WTC11 (cell line): ENCODE data around the gene FGFR3. TPM values are rescaled to one million over a fixed set of nuclear protein-coding genes. Genes with fewer than 3 reads are reported as not detected.

Source experiments
- ATAC-seq: fragments of 200-7000 bp; cut with Tn5 transposase; 2 replicates; pipeline ENCODE4 v1.10.0; 2021; ENCODE audit warnings: mild to moderate bottlenecking, moderate library complexity
- CTCF ChIA-PET: fragments of 300-600 bp; sonication (Branson Sonifier 250); formaldehyde crosslinking; loops from one replicate; lab custom pipeline; 2021; ENCODE audit warnings: antibody characterized with exemption; lab: Charles Lee
- POLR2A ChIA-PET: fragments of 350-600 bp; sonication (Branson Sonifier 250); formaldehyde crosslinking; loops from one replicate; lab custom pipeline; 2021; ENCODE audit warnings: antibody characterized with exemption; lab: Charles Lee
- DNase-seq: peaks from one replicate; pipeline ENCODE4 v3.0.0; 2021; ENCODE audit warnings: low spot score
- H3K27ac Mint-ChIP-seq: 2 replicates; pipeline ENCODE4 v1.8.0; 2021; ENCODE audit warnings: mixed read lengths
- H3K27me3 Mint-ChIP-seq: 2 replicates; pipeline ENCODE4 v1.8.0; 2021; ENCODE audit warnings: low read depth, mild to moderate bottlenecking, moderate library complexity, mixed read lengths
- H3K36me3 Mint-ChIP-seq: 2 replicates; pipeline ENCODE4 v1.8.0; 2021; ENCODE audit warnings: mixed read lengths
- H3K4me1 Mint-ChIP-seq: 2 replicates; pipeline ENCODE4 v1.8.0; 2022; ENCODE audit warnings: mixed read lengths
- H3K4me3 Mint-ChIP-seq: 2 replicates; pipeline ENCODE4 v1.8.0; 2021; ENCODE audit warnings: mild to moderate bottlenecking, moderate library complexity, mixed read lengths
- H3K9me3 Mint-ChIP-seq: 2 replicates; pipeline ENCODE4 v1.8.0; 2021; ENCODE audit warnings: mixed read lengths
- ELF4 ChIP-seq: sonication (generic); formaldehyde crosslinking; IDR thresholded peaks from 2 replicates; pipeline ENCODE4 v1.8.1; 2022; ENCODE audit warnings: low read depth, mild to moderate bottlenecking, moderate library complexity, missing genetic modification reagents
- EMX1 ChIP-seq: fragments of 250-450 bp; sonication (Bioruptor Pico); IDR thresholded peaks from 2 replicates; pipeline ENCODE4 v1.8.0; 2021; ENCODE audit warnings: mild to moderate bottlenecking
- HMGA2 ChIP-seq: fragments of 250-450 bp; sonication (Bioruptor Pico); IDR thresholded peaks from 2 replicates; pipeline ENCODE4 v1.4.0; 2021; ENCODE audit warnings: mild to moderate bottlenecking, moderate library complexity
- JAZF1 ChIP-seq: fragments of 250-450 bp; sonication (Bioruptor Pico); IDR thresholded peaks from 2 replicates; pipeline ENCODE4 v1.9.0; 2021; ENCODE audit warnings: moderate library complexity, mild to moderate bottlenecking, inconsistent platforms
- KAT7 ChIP-seq: sonication (generic); formaldehyde crosslinking; IDR thresholded peaks from 2 replicates; pipeline ENCODE4 v1.8.1; 2023; ENCODE audit warnings: missing genetic modification reagents, mild to moderate bottlenecking, borderline replicate concordance
- MYBL2 ChIP-seq: sonication (generic); formaldehyde crosslinking; IDR thresholded peaks from 2 replicates; pipeline ENCODE4 v1.8.1; 2023; ENCODE audit warnings: mild to moderate bottlenecking, moderate library complexity, missing genetic modification reagents
- NR3C1 ChIP-seq: sonication (generic); formaldehyde crosslinking; conservative IDR thresholded peaks from 2 replicates; pipeline ENCODE4 v1.8.1; 2023; ENCODE audit warnings: low read depth, mild to moderate bottlenecking, missing genetic modification reagents
- TEAD1 ChIP-seq: sonication (generic); formaldehyde crosslinking; IDR thresholded peaks from 2 replicates; pipeline ENCODE4 v1.8.0; 2022; ENCODE audit warnings: mild to moderate bottlenecking, missing genetic modification reagents
- ZNF138 ChIP-seq: sonication (generic); formaldehyde crosslinking; conservative IDR thresholded peaks from 2 replicates; pipeline ENCODE4 v1.8.1; 2022; ENCODE audit warnings: mild to moderate bottlenecking, moderate library complexity, missing genetic modification reagents
- ZNF219 ChIP-seq: sonication (generic); formaldehyde crosslinking; IDR thresholded peaks from 2 replicates; pipeline ENCODE4 v1.8.0; 2023; ENCODE audit warnings: missing genetic modification reagents, mild to moderate bottlenecking, borderline replicate concordance
- ZNF232 ChIP-seq: sonication (generic); formaldehyde crosslinking; IDR thresholded peaks from 2 replicates; pipeline ENCODE4 v1.8.0; 2022; ENCODE audit warnings: mild to moderate bottlenecking, missing genetic modification reagents
- ZNF263 ChIP-seq: sonication (generic); formaldehyde crosslinking; IDR thresholded peaks from 2 replicates; pipeline ENCODE4 v1.8.1; 2022; ENCODE audit warnings: low read depth, mild to moderate bottlenecking, moderate library complexity, missing genetic modification reagents
- ZNF416 ChIP-seq: fragments of 250-450 bp; sonication (Bioruptor Pico); IDR thresholded peaks from 2 replicates; pipeline ENCODE4 v1.9.0; 2021; ENCODE audit warnings: mild to moderate bottlenecking, inconsistent platforms
- total RNA-seq: library from RNA; stranded (reverse); gene quantifications from 3 replicates; pipeline ENCODE4 v1.2.3, GENCODE V29; 2021
- TF ChIP-seq, protein P1 (sequence below): sonication (generic); formaldehyde crosslinking; conservative IDR thresholded peaks from 2 replicates; pipeline ENCODE4 v1.8.1; 2022; ENCODE audit warnings: mild to moderate bottlenecking, missing genetic modification reagents
- TF ChIP-seq, protein P2 (sequence below): sonication (generic); formaldehyde crosslinking; IDR thresholded peaks from 2 replicates; pipeline ENCODE4 v1.8.1; 2022; ENCODE audit warnings: missing genetic modification reagents, borderline replicate concordance
- TF ChIP-seq, protein P3 (sequence below): sonication (generic); formaldehyde crosslinking; IDR thresholded peaks from 2 replicates; pipeline ENCODE4 v1.8.0; 2022; ENCODE audit warnings: mild to moderate bottlenecking, missing genetic modification reagents
- TF ChIP-seq, protein P4 (sequence below): sonication (generic); formaldehyde crosslinking; IDR thresholded peaks from 2 replicates; pipeline ENCODE4 v1.8.0; 2023; ENCODE audit warnings: missing genetic modification reagents
- TF ChIP-seq, protein P5 (sequence below): sonication (generic); formaldehyde crosslinking; IDR thresholded peaks from 2 replicates; pipeline ENCODE4 v1.8.0; 2022; ENCODE audit warnings: mild to moderate bottlenecking, missing genetic modification reagents
- TF ChIP-seq, protein P6 (sequence below): fragments of 250-450 bp; sonication (Bioruptor Pico); IDR thresholded peaks from 2 replicates; pipeline ENCODE4 v2.1.2; 2022; ENCODE audit warnings: mild to moderate bottlenecking, moderate library complexity
- TF ChIP-seq, protein P7 (sequence below): fragments of 200-600 bp; IDR thresholded peaks from 2 replicates; pipeline ENCODE4 v1.8.0; 2022; ENCODE audit warnings: antibody characterized with exemption

FGFR3 gene
- total RNA-seq, 1 experiment from 2014 or later = 19.9 TPM

DNA sequence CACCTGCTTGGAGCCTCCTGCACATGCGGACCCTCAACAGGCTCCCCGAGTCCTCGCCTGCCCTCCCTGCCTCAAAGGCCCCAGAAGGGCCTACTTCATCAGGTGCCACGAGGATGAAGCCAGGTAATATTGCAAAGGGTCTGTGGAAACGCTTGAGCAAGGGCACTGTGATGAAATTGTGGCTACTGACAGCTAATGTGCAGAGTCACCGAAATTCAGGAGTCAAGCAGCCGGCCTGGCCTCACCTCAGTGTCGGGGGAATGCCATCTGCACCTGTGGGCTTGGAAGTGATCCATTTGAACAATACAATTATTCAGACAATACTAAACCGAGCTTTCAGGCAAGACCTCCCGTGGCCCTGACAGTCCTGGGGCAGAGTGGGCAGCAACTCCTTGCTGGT, 3.1 kb upstream of the FGFR3 start:
- CTCF ChIA-PET = interaction anchor here (0.5 to 11.1 kb wide), 3 partner anchors 22 to 42 kb away, joined by 4 to 115 read pairs (median 19); no protein-coding TSS in a partner anchor
- DNase-seq (no peak), ATAC-seq (no peak)
- H3K4me1 Mint-ChIP-seq = no peaks in the 10 kb centered on the region
- H3K4me3 Mint-ChIP-seq = no peak overlapping the region
- POLR2A ChIA-PET = no interaction called here
- TF ChIP-seq HMGA2 (CRISPR knock-in tag) (no peak), ZNF416 (CRISPR knock-in tag) (no peak), NR3C1 (CRISPR knock-in tag) (no peak), MYBL2 (CRISPR knock-in tag) (no peak), ZNF219 (CRISPR knock-in tag) (no peak), TEAD1 (CRISPR knock-in tag) (no peak), ZNF232 (CRISPR knock-in tag) (no peak), ZNF138 (no peak), JAZF1 (no peak)
- TF ChIP-seq, protein P1, sequence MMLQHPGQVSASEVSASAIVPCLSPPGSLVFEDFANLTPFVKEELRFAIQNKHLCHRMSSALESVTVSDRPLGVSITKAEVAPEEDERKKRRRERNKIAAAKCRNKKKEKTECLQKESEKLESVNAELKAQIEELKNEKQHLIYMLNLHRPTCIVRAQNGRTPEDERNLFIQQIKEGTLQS (CRISPR knock-in tag) = no peak
- TF ChIP-seq, protein P2, sequence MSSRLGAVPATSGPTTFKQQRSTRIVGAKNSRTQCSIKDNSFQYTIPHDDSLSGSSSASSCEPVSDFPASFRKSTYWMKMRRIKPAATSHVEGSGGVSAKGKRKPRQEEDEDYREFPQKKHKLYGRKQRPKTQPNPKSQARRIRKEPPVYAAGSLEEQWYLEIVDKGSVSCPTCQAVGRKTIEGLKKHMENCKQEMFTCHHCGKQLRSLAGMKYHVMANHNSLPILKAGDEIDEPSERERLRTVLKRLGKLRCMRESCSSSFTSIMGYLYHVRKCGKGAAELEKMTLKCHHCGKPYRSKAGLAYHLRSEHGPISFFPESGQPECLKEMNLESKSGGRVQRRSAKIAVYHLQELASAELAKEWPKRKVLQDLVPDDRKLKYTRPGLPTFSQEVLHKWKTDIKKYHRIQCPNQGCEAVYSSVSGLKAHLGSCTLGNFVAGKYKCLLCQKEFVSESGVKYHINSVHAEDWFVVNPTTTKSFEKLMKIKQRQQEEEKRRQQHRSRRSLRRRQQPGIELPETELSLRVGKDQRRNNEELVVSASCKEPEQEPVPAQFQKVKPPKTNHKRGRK (CRISPR knock-in tag) = no peak
- TF ChIP-seq, protein P3, sequence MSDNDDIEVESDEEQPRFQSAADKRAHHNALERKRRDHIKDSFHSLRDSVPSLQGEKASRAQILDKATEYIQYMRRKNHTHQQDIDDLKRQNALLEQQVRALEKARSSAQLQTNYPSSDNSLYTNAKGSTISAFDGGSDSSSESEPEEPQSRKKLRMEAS (CRISPR knock-in tag) = no peak
- peaks cover 35% of the 10 kb centered on the region for H3K27me3 Mint-ChIP-seq
- no peaks in the 10 kb centered on the region for H3K9me3 Mint-ChIP-seq
- H3K27ac Mint-ChIP-seq = no peak overlapping the region
- no peaks in the 10 kb centered on the region for H3K36me3 Mint-ChIP-seq

DNA sequence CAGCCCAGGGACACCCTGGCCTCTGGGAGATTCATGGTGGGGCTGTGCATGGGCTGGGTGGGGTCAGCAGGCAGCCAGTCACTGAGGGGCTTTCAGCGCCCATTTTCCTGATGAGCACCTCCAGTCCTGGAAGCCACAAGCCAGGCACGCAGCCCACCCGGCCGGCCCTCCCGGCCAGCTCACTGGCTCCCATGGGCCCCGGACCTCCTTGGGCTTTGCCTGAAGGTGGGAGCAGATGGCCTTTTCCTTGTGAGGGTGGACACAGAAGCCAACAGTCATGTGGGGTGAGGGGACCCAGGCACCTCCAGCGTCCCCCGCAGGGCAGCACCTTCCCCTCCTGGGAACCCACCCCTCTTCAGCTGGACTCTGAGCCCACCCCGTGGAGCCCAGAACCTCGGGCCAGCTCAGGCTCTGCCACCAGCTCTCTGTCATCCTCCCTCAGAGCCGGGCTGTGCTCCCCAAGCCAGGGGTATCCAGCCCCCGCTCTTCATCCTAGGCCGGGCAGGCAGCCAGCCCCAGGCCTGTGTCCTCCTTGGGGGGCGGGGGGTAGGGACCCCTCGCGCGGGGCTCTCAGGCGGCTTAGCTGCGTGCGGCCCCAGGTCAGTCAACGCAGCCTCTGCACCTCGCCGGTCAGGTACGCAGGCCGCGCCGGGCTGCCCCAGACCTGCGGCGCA, 798 bp upstream of the FGFR3 start:
- ChIA-PET POLR2A (interaction anchor here (0.9 to 1.5 kb wide), 5 partner anchors 10 to 38 kb away, joined by 3 to 5 read pairs (median 4); no protein-coding TSS in a partner anchor), CTCF (interaction anchor here (1.0 to 11.1 kb wide), 15 partner anchors 8 to 47 kb away, joined by 3 to 115 read pairs (median 7); no protein-coding TSS in a partner anchor)
- TF ChIP-seq ELF4 (CRISPR knock-in tag) = 0 out of 2 replicates have a peak, but pooled peaks have one; percentile 54
- peak; percentile 41; the same call in 1 of the 2 replicates for TF ChIP-seq TEAD1 (CRISPR knock-in tag)
- TF ChIP-seq, protein P4, sequence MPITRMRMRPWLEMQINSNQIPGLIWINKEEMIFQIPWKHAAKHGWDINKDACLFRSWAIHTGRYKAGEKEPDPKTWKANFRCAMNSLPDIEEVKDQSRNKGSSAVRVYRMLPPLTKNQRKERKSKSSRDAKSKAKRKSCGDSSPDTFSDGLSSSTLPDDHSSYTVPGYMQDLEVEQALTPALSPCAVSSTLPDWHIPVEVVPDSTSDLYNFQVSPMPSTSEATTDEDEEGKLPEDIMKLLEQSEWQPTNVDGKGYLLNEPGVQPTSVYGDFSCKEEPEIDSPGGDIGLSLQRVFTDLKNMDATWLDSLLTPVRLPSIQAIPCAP (CRISPR knock-in tag) = 0 out of 2 replicates have a peak, but pooled peaks have one; percentile 32
- TF ChIP-seq, protein P5, sequence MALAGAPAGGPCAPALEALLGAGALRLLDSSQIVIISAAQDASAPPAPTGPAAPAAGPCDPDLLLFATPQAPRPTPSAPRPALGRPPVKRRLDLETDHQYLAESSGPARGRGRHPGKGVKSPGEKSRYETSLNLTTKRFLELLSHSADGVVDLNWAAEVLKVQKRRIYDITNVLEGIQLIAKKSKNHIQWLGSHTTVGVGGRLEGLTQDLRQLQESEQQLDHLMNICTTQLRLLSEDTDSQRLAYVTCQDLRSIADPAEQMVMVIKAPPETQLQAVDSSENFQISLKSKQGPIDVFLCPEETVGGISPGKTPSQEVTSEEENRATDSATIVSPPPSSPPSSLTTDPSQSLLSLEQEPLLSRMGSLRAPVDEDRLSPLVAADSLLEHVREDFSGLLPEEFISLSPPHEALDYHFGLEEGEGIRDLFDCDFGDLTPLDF = no peak
- TF ChIP-seq, protein P6, sequence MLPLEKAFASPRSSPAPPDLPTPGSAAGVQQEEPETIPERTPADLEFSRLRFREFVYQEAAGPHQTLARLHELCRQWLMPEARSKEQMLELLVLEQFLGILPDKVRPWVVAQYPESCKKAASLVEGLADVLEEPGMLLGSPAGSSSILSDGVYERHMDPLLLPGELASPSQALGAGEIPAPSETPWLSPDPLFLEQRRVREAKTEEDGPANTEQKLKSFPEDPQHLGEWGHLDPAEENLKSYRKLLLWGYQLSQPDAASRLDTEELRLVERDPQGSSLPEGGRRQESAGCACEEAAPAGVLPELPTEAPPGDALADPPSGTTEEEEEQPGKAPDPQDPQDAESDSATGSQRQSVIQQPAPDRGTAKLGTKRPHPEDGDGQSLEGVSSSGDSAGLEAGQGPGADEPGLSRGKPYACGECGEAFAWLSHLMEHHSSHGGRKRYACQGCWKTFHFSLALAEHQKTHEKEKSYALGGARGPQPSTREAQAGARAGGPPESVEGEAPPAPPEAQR (CRISPR knock-in tag) = no peak
- TF ChIP-seq, protein P2 (CRISPR knock-in tag) = no peak
- TF ChIP-seq ZNF263 = peak; percentile 78
- TF ChIP-seq, protein P7, sequence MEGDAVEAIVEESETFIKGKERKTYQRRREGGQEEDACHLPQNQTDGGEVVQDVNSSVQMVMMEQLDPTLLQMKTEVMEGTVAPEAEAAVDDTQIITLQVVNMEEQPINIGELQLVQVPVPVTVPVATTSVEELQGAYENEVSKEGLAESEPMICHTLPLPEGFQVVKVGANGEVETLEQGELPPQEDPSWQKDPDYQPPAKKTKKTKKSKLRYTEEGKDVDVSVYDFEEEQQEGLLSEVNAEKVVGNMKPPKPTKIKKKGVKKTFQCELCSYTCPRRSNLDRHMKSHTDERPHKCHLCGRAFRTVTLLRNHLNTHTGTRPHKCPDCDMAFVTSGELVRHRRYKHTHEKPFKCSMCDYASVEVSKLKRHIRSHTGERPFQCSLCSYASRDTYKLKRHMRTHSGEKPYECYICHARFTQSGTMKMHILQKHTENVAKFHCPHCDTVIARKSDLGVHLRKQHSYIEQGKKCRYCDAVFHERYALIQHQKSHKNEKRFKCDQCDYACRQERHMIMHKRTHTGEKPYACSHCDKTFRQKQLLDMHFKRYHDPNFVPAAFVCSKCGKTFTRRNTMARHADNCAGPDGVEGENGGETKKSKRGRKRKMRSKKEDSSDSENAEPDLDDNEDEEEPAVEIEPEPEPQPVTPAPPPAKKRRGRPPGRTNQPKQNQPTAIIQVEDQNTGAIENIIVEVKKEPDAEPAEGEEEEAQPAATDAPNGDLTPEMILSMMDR = no peak
- no peak for TF ChIP-seq EMX1 (CRISPR knock-in tag)
- TF ChIP-seq KAT7 (CRISPR knock-in tag) = no peak
- H3K4me3 Mint-ChIP-seq = peak overlapping the region; percentile 52
- ATAC-seq = no peak
- no peaks in the 10 kb centered on the region for H3K9me3 Mint-ChIP-seq
- peaks cover 51% of the 10 kb centered on the region for H3K27me3 Mint-ChIP-seq
- H3K36me3 Mint-ChIP-seq = no peaks in the 10 kb centered on the region
- H3K27ac Mint-ChIP-seq = no peak overlapping the region
- H3K4me1 Mint-ChIP-seq = no peaks in the 10 kb centered on the region
- no peak for DNase-seq
